Fibroblast of skin of abdomen (primary cell): Measurements from ENCODE around the gene CWF19L2. TPM values are rescaled to one million over a fixed set of nuclear protein-coding genes. Genes with fewer than 3 reads are reported as not detected.
"Not testable (repeated sequence)": the region's sequence is repeated elsewhere in the genome, so short reads cannot be mapped to it uniquely, and the experiment has no call there.

Experiments
- DNase-seq: peaks from one replicate; pipeline ENCODE4 v3.0.0-alpha.2; 2013
- polyA plus RNA-seq, 2 experiments: library from polyadenylated mRNA; unstranded; fragments of 120-200 nt; gene quantifications; one replicate each; pipeline ENCODE4 v1.2.1, GENCODE V29; 2013; ENCODE audit not compliant: insufficient read length in 2 of 2

CWF19L2 gene
- polyA plus RNA-seq (2013, experiment 1 of 2; ENCODE audit: insufficient read length): 7.2 TPM
- 6.5 TPM for polyA plus RNA-seq (2013, experiment 2 of 2; ENCODE audit: insufficient read length)

- DNase-seq: peak; percentile 96
Observed at GRCh38 chr11:107457558-107458271, at the start of gene CWF19L2. Gene CWF19L2, minus strand, starts transcription at chr11:107457825. Its CDS starts 9 bp downstream, at chr11:107457816.

GRCh38 chr11:107505647-107506225, 48.1 kb upstream of the CWF19L2 start:
- DNase-seq: no peak

- DNase-seq: no peak
Observed at GRCh38 chr11:107504981-107505380, 47.4 kb upstream of the CWF19L2 start.

GRCh38 chr11:107501713-107502112, 44.1 kb upstream of the CWF19L2 start:
- no peak for DNase-seq

GRCh38 chr11:107497371-107497770, 39.7 kb upstream of the CWF19L2 start:
- DNase-seq: not testable (repeated sequence)

GRCh38 chr11:107496011-107496410, 38.4 kb upstream of the CWF19L2 start:
- peak; percentile 72 for DNase-seq

- no peak for DNase-seq
Observed at GRCh38 chr11:107494055-107494454, 36.4 kb upstream of the CWF19L2 start.

GRCh38 chr11:107493117-107493516, 35.5 kb upstream of the CWF19L2 start:
- peak; percentile 79 for DNase-seq

- no peak for DNase-seq
Observed at GRCh38 chr11:107490836-107491235, 33.2 kb upstream of the CWF19L2 start.

GRCh38 chr11:107482234-107482633, 24.6 kb upstream of the CWF19L2 start:
- DNase-seq: no peak

GRCh38 chr11:107478922-107479321, 21.3 kb upstream of the CWF19L2 start:
- DNase-seq: no peak

- DNase-seq: no peak
Observed at GRCh38 chr11:107477820-107478219, 20.2 kb upstream of the CWF19L2 start.

- DNase-seq: peak; percentile 15
Observed at GRCh38 chr11:107473792-107474191, 16.2 kb upstream of the CWF19L2 start.

- DNase-seq: no peak
Observed at GRCh38 chr11:107472966-107473365, 15.3 kb upstream of the CWF19L2 start.

- DNase-seq: peak; percentile 43
Observed at GRCh38 chr11:107468596-107468995, 11.0 kb upstream of the CWF19L2 start.

- no peak for DNase-seq
Observed at GRCh38 chr11:107467696-107468095, 10.1 kb upstream of the CWF19L2 start.

GRCh38 chr11:107466275-107466866, 8.7 kb upstream of the CWF19L2 start:
- DNase-seq: not testable (repeated sequence)

GRCh38 chr11:107457205-107457557, 444 bp downstream of the CWF19L2 start:
- DNase-seq: no peak

- no peak for DNase-seq
Observed at GRCh38 chr11:107453594-107454286, 3.9 kb downstream of the CWF19L2 start.

- no peak for DNase-seq
Observed at GRCh38 chr11:107446822-107447431, 10.7 kb downstream of the CWF19L2 start.

GRCh38 chr11:107442715-107443215, 14.9 kb downstream of the CWF19L2 start:
- DNase-seq: no peak

GRCh38 chr11:107439586-107440167, 17.9 kb downstream of the CWF19L2 start:
- DNase-seq: no peak
